ENCODE data around the gene RPL3. TPM values are rescaled to one million over a fixed set of nuclear protein-coding genes. Genes with fewer than 3 reads are reported as not detected.
A peak's percentile ranks its signal among the peaks of the same experiment; 100 is the strongest.

RPL3 gene
- total and polyA plus RNA-seq, 3 donors from 2014 or later = 1,087 to 2,075 (median 2,042) TPM

DNA sequence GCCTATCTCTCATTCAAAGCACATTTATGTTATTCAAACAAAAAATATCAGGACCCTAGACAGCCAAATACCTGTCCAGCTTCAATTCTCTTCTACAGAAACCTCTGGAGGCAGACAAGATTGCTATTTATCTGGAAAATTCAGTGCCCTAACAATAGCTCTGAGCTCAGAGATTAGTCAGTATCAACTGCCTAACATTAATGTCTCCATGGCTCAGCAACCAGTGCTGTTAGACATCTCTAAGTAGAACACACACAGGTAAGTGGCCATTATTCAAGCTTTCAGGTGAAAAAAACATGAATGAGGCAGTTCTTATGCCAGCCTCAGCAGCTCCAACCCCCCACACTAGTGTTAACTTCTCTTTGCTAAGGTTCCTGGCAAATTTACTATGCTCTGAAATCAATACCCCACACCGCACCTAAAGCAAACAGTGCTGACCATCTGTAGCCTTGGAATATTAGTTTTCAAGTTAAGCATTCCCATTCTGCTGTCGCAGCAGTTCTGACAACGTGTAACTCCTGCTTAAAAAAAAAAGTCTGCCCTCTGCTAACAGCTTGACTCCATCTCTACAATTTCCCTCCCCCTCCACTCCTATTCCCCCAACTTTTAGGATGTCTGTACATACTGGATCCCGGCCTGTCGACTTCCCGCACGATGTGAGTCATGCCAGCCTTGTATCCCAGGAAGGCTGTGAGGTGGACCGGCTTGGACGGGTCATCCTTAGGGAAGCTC, 1.5 kb downstream of the RPL3 start:
- DNase-seq = no peak

DNA sequence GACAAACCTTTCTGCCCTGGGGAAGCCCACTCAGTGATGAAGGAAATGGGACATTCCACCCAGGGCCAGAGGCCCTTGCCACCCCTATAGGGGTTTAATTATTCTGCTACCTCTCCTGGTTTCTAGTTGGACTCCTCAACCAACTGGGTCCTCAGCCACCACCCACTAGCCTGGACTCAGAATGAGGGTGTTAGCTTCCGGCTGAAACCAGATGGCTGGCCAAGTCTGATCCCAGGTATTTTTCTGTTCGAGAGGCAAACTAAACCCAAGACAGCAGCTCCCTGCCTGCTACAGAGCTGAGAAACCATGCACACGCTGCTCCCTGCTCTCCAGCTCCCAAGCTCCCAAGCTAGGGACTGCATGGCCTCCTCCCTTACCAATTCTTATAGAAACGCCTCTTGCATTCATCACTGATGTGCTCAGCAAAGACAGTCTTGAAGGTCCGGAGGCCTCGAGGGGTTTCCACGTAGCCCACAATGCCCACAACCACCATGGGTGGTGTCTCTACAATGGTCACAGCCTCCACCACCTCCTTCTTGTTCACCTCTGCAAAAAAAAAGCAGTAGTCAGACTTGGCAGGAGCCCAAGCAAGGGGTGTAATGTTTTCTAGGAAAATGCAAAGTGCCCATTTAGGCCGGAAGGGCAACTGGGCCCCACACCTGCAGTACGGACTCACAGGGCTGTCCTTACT, 2.2 kb downstream of the RPL3 start:
- Histone ChIP-seq H3K27ac (peak overlapping the region in 1 of 2 donors; percentile 99), H3K36me3 (ENCODE audit: low read depth, missing control alignments) (no peaks in the 10 kb centered on the region), H3K9me3 (no peaks in the 10 kb centered on the region), H3K4me3 (no peak overlapping the region), H3K27me3 (no peaks in the 10 kb centered on the region), H3K4me1 (peaks cover 50% of the 10 kb centered on the region)
- no peak for DNase-seq
- no peak for TF ChIP-seq POLR2A (IDR thresholded peaks at IDR 0.05)
- TF ChIP-seq, protein P1, sequence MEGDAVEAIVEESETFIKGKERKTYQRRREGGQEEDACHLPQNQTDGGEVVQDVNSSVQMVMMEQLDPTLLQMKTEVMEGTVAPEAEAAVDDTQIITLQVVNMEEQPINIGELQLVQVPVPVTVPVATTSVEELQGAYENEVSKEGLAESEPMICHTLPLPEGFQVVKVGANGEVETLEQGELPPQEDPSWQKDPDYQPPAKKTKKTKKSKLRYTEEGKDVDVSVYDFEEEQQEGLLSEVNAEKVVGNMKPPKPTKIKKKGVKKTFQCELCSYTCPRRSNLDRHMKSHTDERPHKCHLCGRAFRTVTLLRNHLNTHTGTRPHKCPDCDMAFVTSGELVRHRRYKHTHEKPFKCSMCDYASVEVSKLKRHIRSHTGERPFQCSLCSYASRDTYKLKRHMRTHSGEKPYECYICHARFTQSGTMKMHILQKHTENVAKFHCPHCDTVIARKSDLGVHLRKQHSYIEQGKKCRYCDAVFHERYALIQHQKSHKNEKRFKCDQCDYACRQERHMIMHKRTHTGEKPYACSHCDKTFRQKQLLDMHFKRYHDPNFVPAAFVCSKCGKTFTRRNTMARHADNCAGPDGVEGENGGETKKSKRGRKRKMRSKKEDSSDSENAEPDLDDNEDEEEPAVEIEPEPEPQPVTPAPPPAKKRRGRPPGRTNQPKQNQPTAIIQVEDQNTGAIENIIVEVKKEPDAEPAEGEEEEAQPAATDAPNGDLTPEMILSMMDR (IDR thresholded peaks at IDR 0.05) = no peak
- intact Hi-C loops (cut with DNase I; ENCODE audit: low total_unique reads) = loop anchor here (10.0 kb wide), 1 partner anchor 208 kb away; the partner anchor contains the start of gene ATF4
- WGBS, 2 donors = 24 to 47% methylated on average over 9 of the region's 9 CpGs

More for the DNA sequence above, 1.5 kb downstream of the RPL3 start:
- TF ChIP-seq POLR2A (IDR thresholded peaks at IDR 0.05) = no peak
- 13 to 18% methylated on average over 9 of the region's 9 CpGs for WGBS, 2 donors
- Histone ChIP-seq H3K4me3 (peak overlapping the region; percentile 68 to 88), H3K9me3 (no peaks in the 10 kb centered on the region), H3K36me3 (ENCODE audit: low read depth, missing control alignments) (no peaks in the 10 kb centered on the region), H3K27me3 (no peaks in the 10 kb centered on the region), H3K27ac (peak overlapping the region; percentile 95 to 99), H3K4me1 (peaks cover 50% of the 10 kb centered on the region)
- intact Hi-C loops (cut with DNase I; ENCODE audit: low total_unique reads) = loop anchor here (10.0 kb wide), 1 partner anchor 207 kb away; the partner anchor contains the start of gene ATF4

DNA sequence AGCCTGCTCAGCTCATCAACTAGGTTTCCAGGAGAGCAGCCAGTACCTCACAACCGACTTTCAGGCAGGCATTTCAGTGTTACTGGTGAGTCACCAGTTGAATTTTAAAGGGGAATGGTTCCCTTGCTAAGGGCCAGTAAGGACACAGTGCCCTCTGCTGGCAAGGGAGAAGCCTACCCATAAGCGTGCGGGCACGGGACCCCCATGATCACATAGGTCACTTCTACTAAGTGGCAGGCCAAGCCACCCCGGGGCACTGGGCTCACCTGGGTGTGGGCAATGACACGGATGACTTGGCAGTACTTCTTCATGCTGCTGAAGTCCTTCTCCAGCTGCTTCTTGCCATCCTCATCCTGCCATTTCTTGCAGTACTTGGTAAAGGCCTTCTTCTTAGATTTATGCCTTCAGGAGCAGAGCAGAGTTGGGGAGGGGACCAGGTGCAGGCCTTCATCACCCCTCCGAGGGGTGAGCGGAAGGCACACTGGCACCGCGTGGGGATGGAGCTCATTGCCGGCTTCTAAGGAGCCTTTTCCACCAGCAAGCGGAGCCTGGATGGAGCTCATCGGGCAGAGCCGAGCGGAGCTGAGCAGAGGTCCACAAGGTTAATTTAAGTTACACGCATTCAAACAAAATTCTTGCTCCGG, 2.9 kb downstream of the RPL3 start:
- peaks cover 50% of the 10 kb centered on the region for H3K4me1 ChIP-seq
- H3K9me3 ChIP-seq = no peaks in the 10 kb centered on the region
- H3K27me3 ChIP-seq = no peaks in the 10 kb centered on the region
- peak; percentile 81 for DNase-seq
- H3K27ac ChIP-seq = peak overlapping the region in 1 of 2 donors; percentile 64
- no peaks in the 10 kb centered on the region for H3K36me3 ChIP-seq (ENCODE audit: low read depth, missing control alignments)
- no peak overlapping the region for H3K4me3 ChIP-seq
- intact Hi-C loops (cut with DNase I; ENCODE audit: low total_unique reads) = loop anchor here (10.0 kb wide), 1 partner anchor 208 kb away; the partner anchor contains the start of gene ATF4
- 30 to 61% methylated on average over 17 of the region's 17 CpGs for WGBS, 2 donors
- TF ChIP-seq, protein P1 (IDR thresholded peaks at IDR 0.05) = peak; percentile 75 to 84 (median 78)
- TF ChIP-seq POLR2A (IDR thresholded peaks at IDR 0.05) = no peak

DNA sequence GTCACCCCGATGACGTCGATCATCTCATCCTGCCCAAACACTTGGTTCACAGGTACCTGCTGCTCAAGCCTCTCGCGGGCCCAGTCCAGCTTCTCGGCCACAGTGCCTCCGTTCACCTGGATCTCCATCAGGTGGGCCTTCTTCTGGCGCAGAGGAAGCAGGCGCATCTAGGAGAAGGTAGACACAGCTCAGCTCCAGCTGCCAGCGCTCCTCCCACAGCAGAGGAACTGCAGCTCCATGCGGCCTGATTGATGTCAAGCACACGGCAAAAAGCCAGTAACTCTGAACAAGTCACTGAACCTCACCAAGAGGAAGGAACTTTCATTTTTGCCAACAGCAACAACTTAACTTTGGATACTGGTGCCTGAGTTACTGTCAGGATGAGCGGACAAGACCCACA, 4.0 kb downstream of the RPL3 start:
- peaks cover 50% of the 10 kb centered on the region for H3K4me1 ChIP-seq
- H3K27ac ChIP-seq = peak overlapping the region in 1 of 2 donors; percentile 47
- no peak for DNase-seq
- H3K4me3 ChIP-seq = no peak overlapping the region
- H3K9me3 ChIP-seq = no peaks in the 10 kb centered on the region
- intact Hi-C loops (cut with DNase I; ENCODE audit: low total_unique reads) = loop anchor here (10.0 kb wide), 1 partner anchor 209 kb away; the partner anchor contains the start of gene ATF4
- WGBS, 2 donors = 70 to 87% methylated on average over 9 to 13 of the region's 13 CpGs
- TF ChIP-seq, protein P1 (IDR thresholded peaks at IDR 0.05) = no peak
- no peak for TF ChIP-seq POLR2A (IDR thresholded peaks at IDR 0.05)
- no peaks in the 10 kb centered on the region for H3K36me3 ChIP-seq (ENCODE audit: low read depth, missing control alignments)
- H3K27me3 ChIP-seq = no peaks in the 10 kb centered on the region

Data from testis (tissue), 3 donors.